ENCODE measurements around the gene ANO9.

- TF ChIP-seq POLR2A (IDR thresholded peaks at IDR 0.05): no peak
- no peak for TF ChIP-seq CTCF (IDR thresholded peaks at IDR 0.05)
Measured at GRCh38 chr11:413120-414081, 28.4 kb downstream of the ANO9 start.

Data from heart left ventricle (tissue), 13 donors.